ENCODE measurements around the gene FPR1.

Gene FPR1

DNA sequence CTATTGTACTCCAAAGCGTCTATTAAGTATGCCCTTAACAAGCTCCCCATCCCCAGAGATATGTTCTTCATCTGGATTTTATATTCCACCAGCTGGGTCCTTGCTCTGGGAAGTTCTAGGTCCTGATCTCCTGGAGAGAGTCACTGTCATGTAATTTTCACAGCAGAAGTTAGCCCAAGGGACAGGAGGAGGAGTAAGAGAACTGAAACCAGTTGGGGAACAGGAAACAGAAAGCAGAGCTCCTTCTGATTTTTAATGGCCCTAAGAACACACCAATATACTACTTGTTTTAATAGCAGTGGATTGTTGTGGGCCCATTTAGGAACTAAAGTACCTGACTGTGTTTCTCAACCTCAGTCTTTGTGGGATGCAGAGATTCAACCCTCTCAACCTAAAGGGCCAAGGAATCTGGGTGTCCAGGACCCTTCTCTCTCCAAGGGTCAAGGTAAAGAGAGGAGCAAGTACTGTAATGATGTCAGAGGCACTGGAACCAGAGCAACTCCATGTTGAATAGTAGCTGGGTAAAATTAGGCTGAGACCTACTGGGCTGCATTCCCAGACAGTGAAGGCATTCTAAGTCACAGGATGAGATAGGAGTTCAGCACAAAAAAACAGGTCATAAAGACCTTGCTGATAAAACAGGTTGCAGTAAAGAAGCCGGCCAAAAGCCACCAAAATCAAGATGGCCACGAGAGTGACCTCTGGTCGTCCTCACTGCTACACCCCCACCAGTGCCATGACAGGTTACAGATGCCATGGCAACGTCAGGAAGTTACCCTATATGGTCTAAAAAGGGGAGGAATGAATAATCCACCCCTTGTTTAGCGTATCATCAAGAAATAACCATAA lies 35.2 kb upstream of the FPR1 start:
- H3K27me3 ChIP-seq (ENCODE audit: insufficient read depth, low read length, poor library complexity) = peaks cover 3% of the 10 kb centered on the region
- H3K27ac ChIP-seq (ENCODE audit: low read length) = no peak overlapping the region
- no peaks in the 10 kb centered on the region for H3K79me2 ChIP-seq (ENCODE audit: insufficient read depth, low read length)
- TF ChIP-seq, protein P1, sequence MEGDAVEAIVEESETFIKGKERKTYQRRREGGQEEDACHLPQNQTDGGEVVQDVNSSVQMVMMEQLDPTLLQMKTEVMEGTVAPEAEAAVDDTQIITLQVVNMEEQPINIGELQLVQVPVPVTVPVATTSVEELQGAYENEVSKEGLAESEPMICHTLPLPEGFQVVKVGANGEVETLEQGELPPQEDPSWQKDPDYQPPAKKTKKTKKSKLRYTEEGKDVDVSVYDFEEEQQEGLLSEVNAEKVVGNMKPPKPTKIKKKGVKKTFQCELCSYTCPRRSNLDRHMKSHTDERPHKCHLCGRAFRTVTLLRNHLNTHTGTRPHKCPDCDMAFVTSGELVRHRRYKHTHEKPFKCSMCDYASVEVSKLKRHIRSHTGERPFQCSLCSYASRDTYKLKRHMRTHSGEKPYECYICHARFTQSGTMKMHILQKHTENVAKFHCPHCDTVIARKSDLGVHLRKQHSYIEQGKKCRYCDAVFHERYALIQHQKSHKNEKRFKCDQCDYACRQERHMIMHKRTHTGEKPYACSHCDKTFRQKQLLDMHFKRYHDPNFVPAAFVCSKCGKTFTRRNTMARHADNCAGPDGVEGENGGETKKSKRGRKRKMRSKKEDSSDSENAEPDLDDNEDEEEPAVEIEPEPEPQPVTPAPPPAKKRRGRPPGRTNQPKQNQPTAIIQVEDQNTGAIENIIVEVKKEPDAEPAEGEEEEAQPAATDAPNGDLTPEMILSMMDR (IDR thresholded peaks at IDR 0.05; ENCODE audit: borderline replicate concordance, extremely low read depth, low read length, poor library complexity, severe bottlenecking) = no peak
- TF ChIP-seq EZH2 (IDR thresholded peaks at IDR 0.05; ENCODE audit: borderline replicate concordance, low read depth, low read length, severe bottlenecking) = no peak
- H3K4me3 ChIP-seq (ENCODE audit: low read depth in 1 of 2, low read length in 2 of 2) = no peak overlapping the region
- DNase-seq (no peak), ATAC-seq (ENCODE audit: insufficient read depth, low read depth) (no peak)
- no peak overlapping the region for H3K9ac ChIP-seq (ENCODE audit: low read depth, low read length)
- no peaks in the 10 kb centered on the region for H4K20me1 ChIP-seq (ENCODE audit: insufficient read depth, low read length)
- no peaks in the 10 kb centered on the region for H3K36me3 ChIP-seq (ENCODE audit: insufficient read depth, low read length)
- H3K4me2 ChIP-seq (ENCODE audit: insufficient read depth, low read length) = no peak overlapping the region
- no peak overlapping the region for H2AFZ ChIP-seq (ENCODE audit: low read depth, low read length)
- H3K4me1 ChIP-seq (ENCODE audit: insufficient read depth, low read length) = no peaks in the 10 kb centered on the region
- peaks cover 4% of the 10 kb centered on the region for H3K9me3 ChIP-seq (ENCODE audit: insufficient read depth, low read length, severe bottlenecking)

DNA sequence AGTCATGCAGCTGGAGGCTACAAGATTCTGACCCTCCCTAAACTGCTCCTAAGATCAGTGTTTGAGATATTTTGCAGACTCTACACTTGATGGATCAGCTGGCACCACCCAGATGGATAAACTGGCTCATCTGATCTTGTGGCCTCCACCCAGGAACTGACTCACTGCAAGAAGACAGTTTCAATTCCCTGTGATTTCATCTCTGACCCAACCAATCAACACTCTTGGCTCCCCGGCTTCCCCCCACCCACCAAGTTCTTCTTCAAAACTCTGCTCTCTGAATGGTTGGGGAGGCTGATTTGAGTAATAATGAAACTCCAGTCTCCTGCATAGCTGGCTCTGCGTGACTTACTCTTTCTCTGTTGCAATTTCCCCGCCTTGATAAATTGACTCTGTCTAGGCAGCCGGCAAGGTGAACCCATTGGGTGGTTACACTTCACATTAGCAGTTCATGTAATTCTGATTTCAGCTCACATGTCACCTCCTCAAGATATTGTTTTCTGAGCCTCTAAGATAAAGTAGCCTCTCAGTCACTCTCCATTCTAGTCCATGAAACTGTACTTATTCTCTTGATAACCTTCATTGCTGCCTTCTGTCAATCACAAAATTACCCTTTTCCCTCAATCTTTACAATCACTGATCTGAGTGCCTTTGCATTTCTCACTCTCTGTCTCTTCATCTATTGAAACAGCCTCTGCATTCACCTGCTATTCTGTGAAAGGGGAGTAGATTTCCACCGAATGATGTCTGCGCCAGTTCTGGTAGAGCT lies 33.4 kb upstream of the FPR1 start:
- peaks cover 9% of the 10 kb centered on the region for H3K27me3 ChIP-seq (ENCODE audit: insufficient read depth, low read length, poor library complexity)
- no peak for ATAC-seq (ENCODE audit: insufficient read depth, low read depth)
- no peak overlapping the region for H3K9ac ChIP-seq (ENCODE audit: low read depth, low read length)
- H3K4me1 ChIP-seq (ENCODE audit: insufficient read depth, low read length) = no peaks in the 10 kb centered on the region
- DNase-seq = no peak
- no peak overlapping the region for H3K4me3 ChIP-seq (ENCODE audit: low read depth in 1 of 2, low read length in 2 of 2)
- H3K36me3 ChIP-seq (ENCODE audit: insufficient read depth, low read length) = no peaks in the 10 kb centered on the region
- peaks cover 4% of the 10 kb centered on the region for H3K9me3 ChIP-seq (ENCODE audit: insufficient read depth, low read length, severe bottlenecking)
- no peaks in the 10 kb centered on the region for H3K79me2 ChIP-seq (ENCODE audit: insufficient read depth, low read length)
- no peak overlapping the region for H2AFZ ChIP-seq (ENCODE audit: low read depth, low read length)
- no peaks in the 10 kb centered on the region for H4K20me1 ChIP-seq (ENCODE audit: insufficient read depth, low read length)
- H3K4me2 ChIP-seq (ENCODE audit: insufficient read depth, low read length) = no peak overlapping the region
- H3K27ac ChIP-seq (ENCODE audit: low read length) = no peak overlapping the region
- TF ChIP-seq, protein P1 (IDR thresholded peaks at IDR 0.05; ENCODE audit: borderline replicate concordance, extremely low read depth, low read length, poor library complexity, severe bottlenecking) = no peak
- no peak for TF ChIP-seq EZH2 (IDR thresholded peaks at IDR 0.05; ENCODE audit: borderline replicate concordance, low read depth, low read length, severe bottlenecking)

DNA sequence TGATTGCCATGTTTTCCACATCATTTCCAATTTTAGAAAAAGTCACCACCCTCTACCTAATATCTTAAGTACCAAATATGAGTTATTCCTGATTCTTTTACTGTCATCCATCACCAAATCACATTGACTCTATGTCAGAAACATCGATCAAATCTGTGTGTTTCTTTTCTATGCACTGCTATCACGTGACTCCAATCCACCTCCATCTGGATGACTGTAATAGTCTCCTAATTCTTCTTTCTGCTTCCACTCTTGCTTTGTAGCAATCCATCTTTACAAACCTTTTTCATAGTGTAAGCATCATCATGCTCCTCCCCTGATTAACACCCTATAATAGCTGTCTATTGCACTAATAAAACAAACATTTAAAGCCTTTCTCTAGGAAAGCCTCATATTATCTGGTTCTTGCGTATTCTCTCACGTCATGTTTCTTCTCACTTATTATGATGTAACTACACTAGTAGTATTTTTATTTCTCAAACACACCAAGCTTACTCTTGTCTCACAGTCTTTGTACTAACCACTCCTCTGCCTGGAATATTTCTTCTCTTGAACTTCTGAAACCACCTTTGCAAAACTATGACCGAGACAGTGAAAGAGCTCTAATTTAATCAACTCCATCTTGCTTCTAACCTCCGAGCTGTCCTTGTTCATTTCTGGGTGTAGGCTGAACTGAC lies 32.6 kb upstream of the FPR1 start:
- peaks cover 4% of the 10 kb centered on the region for H3K9me3 ChIP-seq (ENCODE audit: insufficient read depth, low read length, severe bottlenecking)
- no peak overlapping the region for H3K27ac ChIP-seq (ENCODE audit: low read length)
- H4K20me1 ChIP-seq (ENCODE audit: insufficient read depth, low read length) = no peaks in the 10 kb centered on the region
- H3K36me3 ChIP-seq (ENCODE audit: insufficient read depth, low read length) = no peaks in the 10 kb centered on the region
- H2AFZ ChIP-seq (ENCODE audit: low read depth, low read length) = no peak overlapping the region
- no peak overlapping the region for H3K4me3 ChIP-seq (ENCODE audit: low read depth in 1 of 2, low read length in 2 of 2)
- H3K79me2 ChIP-seq (ENCODE audit: insufficient read depth, low read length) = no peaks in the 10 kb centered on the region
- no peak overlapping the region for H3K9ac ChIP-seq (ENCODE audit: low read depth, low read length)
- no peaks in the 10 kb centered on the region for H3K4me1 ChIP-seq (ENCODE audit: insufficient read depth, low read length)
- TF ChIP-seq, protein P1 (IDR thresholded peaks at IDR 0.05; ENCODE audit: borderline replicate concordance, extremely low read depth, low read length, poor library complexity, severe bottlenecking) = no peak
- no peak for TF ChIP-seq EZH2 (IDR thresholded peaks at IDR 0.05; ENCODE audit: borderline replicate concordance, low read depth, low read length, severe bottlenecking)
- no peak overlapping the region for H3K4me2 ChIP-seq (ENCODE audit: insufficient read depth, low read length)
- ATAC-seq (ENCODE audit: insufficient read depth, low read depth) (no peak), DNase-seq (no peak)
- H3K27me3 ChIP-seq (ENCODE audit: insufficient read depth, low read length, poor library complexity) = peaks cover 9% of the 10 kb centered on the region
